Fibroblast of lung (primary cell): ENCODE data around the gene KAT14. TPM values are rescaled to one million over a fixed set of nuclear protein-coding genes. Genes with fewer than 3 reads are reported as not detected.
"Not testable (repeated sequence)": the region's sequence is repeated elsewhere in the genome, so short reads cannot be mapped to it uniquely, and the experiment has no call there.

Source experiments
- DNase-seq, 2 donors: peaks; one replicate each; pipeline versions ENCODE4 v3.0.0 to v3.0.0-alpha.2; 2010; ENCODE audit warnings: low read depth in 2 of 2
- H2AFZ ChIP-seq: 2 replicates; pipeline ENCODE4 v1.5.1; 2012; ENCODE audit warnings: low read length, control low read depth, inconsistent platforms
- H3K27ac ChIP-seq: 2 replicates; pipeline ENCODE4 v1.5.1; 2011; ENCODE audit warnings: low read length, control low read depth; ENCODE audit not compliant: insufficient read depth
- H3K27me3 ChIP-seq: 2 replicates; pipeline ENCODE4 v1.5.1; 2011; ENCODE audit warnings: mild to moderate bottlenecking, low read length; ENCODE audit not compliant: control insufficient read depth, insufficient read depth
- H3K36me3 ChIP-seq: 2 replicates; pipeline ENCODE4 v1.5.1; 2011; ENCODE audit warnings: low read length; ENCODE audit not compliant: control insufficient read depth, insufficient read depth
- H3K4me1 ChIP-seq: 2 replicates; pipeline ENCODE4 v1.5.1; 2011; ENCODE audit warnings: low read length; ENCODE audit not compliant: control insufficient read depth, insufficient read depth; ENCODE audit errors: extremely low read depth
- H3K4me2 ChIP-seq: 2 replicates; pipeline ENCODE4 v1.5.1; 2011; ENCODE audit warnings: low read length, control low read depth; ENCODE audit not compliant: insufficient read depth; ENCODE audit errors: extremely low read depth
- H3K4me3 ChIP-seq, 4 experiments: fragments of 200-600 bp in 1 of 4; sonication (generic) in 1 of 4; replicated peaks in 1 of 4; 2 replicates each; pipeline ENCODE4 v1.5.1; 2011 to 2016; ENCODE audit warnings: low read length in 4 of 4, low read depth in 3 of 4, mild to moderate bottlenecking in 3 of 4, control low read depth in 2 of 4, inconsistent platforms in 1 of 4, mixed read lengths in 1 of 4; ENCODE audit not compliant: insufficient read depth in 1 of 4; ENCODE audit errors: control extremely low read depth in 1 of 4
- H3K79me2 ChIP-seq: 2 replicates; pipeline ENCODE4 v1.5.1; 2012; ENCODE audit warnings: mild to moderate bottlenecking, low read length, inconsistent platforms; ENCODE audit not compliant: control insufficient read depth, insufficient read depth
- H3K9ac ChIP-seq: 2 replicates; pipeline ENCODE4 v1.5.1; 2011; ENCODE audit warnings: mild to moderate bottlenecking, low read length, control low read depth; ENCODE audit not compliant: insufficient read depth
- H3K9me3 ChIP-seq: 2 replicates; pipeline ENCODE4 v1.5.1; 2012; ENCODE audit warnings: low read depth, low read length; ENCODE audit not compliant: control insufficient read depth, insufficient read depth
- H4K20me1 ChIP-seq: 2 replicates; pipeline ENCODE4 v1.5.1; 2011; ENCODE audit warnings: low read length; ENCODE audit not compliant: control insufficient read depth, insufficient read depth; ENCODE audit errors: extremely low read depth
- EZH2 ChIP-seq: IDR thresholded peaks from 2 replicates; pipeline ENCODE4 v1.5.1; 2012; ENCODE audit warnings: low read length, control low read depth, mild to moderate bottlenecking; ENCODE audit errors: missing control alignments
- polyA plus RNA-seq, 2 donors: library from polyadenylated mRNA; depleted of rRNA in 1 of 2; stranded (reverse) in 1 of 2; unstranded in 1 of 2; fragments of >200 nt; gene quantifications; 2 replicates each; pipeline ENCODE4 v1.2.1, GENCODE V29; 2011 to 2012; ENCODE audit warnings: missing spikeins in 1 of 2
- total RNA-seq: library from RNA; depleted of rRNA; stranded (reverse); fragments of >200 nt; gene quantifications from 2 replicates; pipeline ENCODE4 v1.2.1, GENCODE V29; 2014
- TF ChIP-seq, protein P1 (sequence below), 2 donors: IDR thresholded peaks in 1 of 2; conservative IDR thresholded peaks in 1 of 2; 1 replicate in 1 of 2; 2 replicates in 1 of 2; pipeline ENCODE4 v1.5.1; 2011 to 2012; ENCODE audit warnings: low read length in 2 of 2, control low read depth in 1 of 2, inconsistent platforms in 1 of 2, low read depth in 1 of 2, mild to moderate bottlenecking in 1 of 2

The KAT14 gene
- total and polyA plus RNA-seq, 2 donors (not counting 1 experiment from before 2014, with no cell fraction given) = 9.8 to 17.0 TPM

DNA sequence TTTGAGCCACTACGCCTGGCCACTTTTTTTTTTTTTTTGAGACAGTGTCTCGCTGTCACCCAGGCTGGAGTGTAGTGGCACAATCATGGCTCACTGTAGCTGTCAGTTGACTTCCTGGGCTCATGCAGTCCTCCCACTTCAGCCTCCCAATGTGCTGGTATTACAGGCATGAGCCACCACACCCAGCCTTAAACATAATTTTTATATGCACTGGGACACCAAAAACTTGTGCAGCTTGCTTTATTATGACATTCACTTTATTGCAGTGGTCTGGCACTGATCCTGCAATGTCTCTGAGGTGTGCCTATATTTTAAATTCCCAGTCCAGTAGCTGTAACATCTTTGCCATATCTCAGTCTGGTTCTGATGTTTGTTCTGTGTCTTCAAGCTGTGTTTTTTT lies 34.7 kb downstream of the KAT14 start:
- DNase-seq = no peak
- H3K27ac ChIP-seq = no peak overlapping the region
- no peaks in the 10 kb centered on the region for H3K36me3 ChIP-seq
- no peaks in the 10 kb centered on the region for H3K9me3 ChIP-seq
- H3K9ac ChIP-seq = no peak overlapping the region
- H2AFZ ChIP-seq = no peak overlapping the region
- H4K20me1 ChIP-seq = no peaks in the 10 kb centered on the region
- no peak overlapping the region for H3K4me3 ChIP-seq
- no peak overlapping the region for H3K4me2 ChIP-seq
- H3K27me3 ChIP-seq = no peaks in the 10 kb centered on the region
- no peaks in the 10 kb centered on the region for H3K4me1 ChIP-seq
- no peaks in the 10 kb centered on the region for H3K79me2 ChIP-seq
- TF ChIP-seq, protein P1, sequence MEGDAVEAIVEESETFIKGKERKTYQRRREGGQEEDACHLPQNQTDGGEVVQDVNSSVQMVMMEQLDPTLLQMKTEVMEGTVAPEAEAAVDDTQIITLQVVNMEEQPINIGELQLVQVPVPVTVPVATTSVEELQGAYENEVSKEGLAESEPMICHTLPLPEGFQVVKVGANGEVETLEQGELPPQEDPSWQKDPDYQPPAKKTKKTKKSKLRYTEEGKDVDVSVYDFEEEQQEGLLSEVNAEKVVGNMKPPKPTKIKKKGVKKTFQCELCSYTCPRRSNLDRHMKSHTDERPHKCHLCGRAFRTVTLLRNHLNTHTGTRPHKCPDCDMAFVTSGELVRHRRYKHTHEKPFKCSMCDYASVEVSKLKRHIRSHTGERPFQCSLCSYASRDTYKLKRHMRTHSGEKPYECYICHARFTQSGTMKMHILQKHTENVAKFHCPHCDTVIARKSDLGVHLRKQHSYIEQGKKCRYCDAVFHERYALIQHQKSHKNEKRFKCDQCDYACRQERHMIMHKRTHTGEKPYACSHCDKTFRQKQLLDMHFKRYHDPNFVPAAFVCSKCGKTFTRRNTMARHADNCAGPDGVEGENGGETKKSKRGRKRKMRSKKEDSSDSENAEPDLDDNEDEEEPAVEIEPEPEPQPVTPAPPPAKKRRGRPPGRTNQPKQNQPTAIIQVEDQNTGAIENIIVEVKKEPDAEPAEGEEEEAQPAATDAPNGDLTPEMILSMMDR (conservative IDR thresholded peaks at IDR 0.05 in 1 of 2, IDR thresholded peaks at IDR 0.05 in 1 of 2; ENCODE audit: low read depth in 1 of 2, low read length in 2 of 2) = no peak
- TF ChIP-seq EZH2 = no peak

- no peak for TF ChIP-seq EZH2
- TF ChIP-seq, protein P1 (conservative IDR thresholded peaks at IDR 0.05 in 1 of 2, IDR thresholded peaks at IDR 0.05 in 1 of 2; ENCODE audit: low read depth in 1 of 2, low read length in 2 of 2) = no peak
- Histone ChIP-seq H3K9ac (no peak overlapping the region), H3K27me3 (no peaks in the 10 kb centered on the region), H3K9me3 (no peaks in the 10 kb centered on the region), H3K79me2 (no peaks in the 10 kb centered on the region), H4K20me1 (no peaks in the 10 kb centered on the region), H3K4me2 (no peak overlapping the region), H3K36me3 (no peaks in the 10 kb centered on the region), H3K4me1 (no peaks in the 10 kb centered on the region), H3K27ac (no peak overlapping the region), H3K4me3 (no peak overlapping the region), H2AFZ (no peak overlapping the region)
- no peak for DNase-seq
These were observed 37.4 kb downstream of the KAT14 start for GRCh38 chr20:18174906-18175683.

DNA sequence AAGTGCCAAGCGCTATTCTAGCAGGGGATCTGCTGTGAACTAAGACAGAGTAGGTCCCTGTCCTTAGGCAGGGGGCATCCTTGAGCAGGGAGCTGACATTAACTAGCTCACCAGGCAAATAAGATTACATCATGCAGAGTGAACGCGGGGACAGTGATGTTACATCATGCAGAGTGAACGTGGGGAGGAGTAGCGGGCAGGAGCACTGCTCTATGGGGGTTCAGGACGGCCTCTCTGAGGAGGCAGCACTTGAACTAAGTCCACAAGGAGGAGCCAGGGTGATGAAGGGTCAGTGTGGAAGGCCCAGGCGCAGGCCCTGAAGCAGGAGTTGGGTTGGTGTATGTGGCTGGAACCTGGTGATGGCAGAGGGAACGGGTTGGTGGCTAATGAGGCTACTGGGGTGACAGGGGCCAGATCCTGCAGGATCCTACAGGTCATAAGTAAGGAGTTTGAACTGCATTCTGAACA lies 38.7 kb downstream of the KAT14 start:
- no peak overlapping the region for H3K4me2 ChIP-seq
- H3K79me2 ChIP-seq = no peaks in the 10 kb centered on the region
- H3K27ac ChIP-seq = no peak overlapping the region
- no peaks in the 10 kb centered on the region for H3K27me3 ChIP-seq
- H3K4me3 ChIP-seq = no peak overlapping the region
- H4K20me1 ChIP-seq = no peaks in the 10 kb centered on the region
- H3K36me3 ChIP-seq = no peaks in the 10 kb centered on the region
- no peaks in the 10 kb centered on the region for H3K9me3 ChIP-seq
- H3K9ac ChIP-seq = no peak overlapping the region
- no peak for TF ChIP-seq EZH2
- TF ChIP-seq, protein P1 (conservative IDR thresholded peaks at IDR 0.05 in 1 of 2, IDR thresholded peaks at IDR 0.05 in 1 of 2; ENCODE audit: low read depth in 1 of 2, low read length in 2 of 2) = no peak
- H3K4me1 ChIP-seq = no peaks in the 10 kb centered on the region
- no peak overlapping the region for H2AFZ ChIP-seq
- DNase-seq = peak in 1 of 2 donors; percentile 2

GRCh38 chr20:18180366-18180765 lies 42.7 kb downstream of the KAT14 start:
- not testable (repeated sequence) for H4K20me1 ChIP-seq, H3K9me3 ChIP-seq, H3K27ac ChIP-seq, DNase-seq, H3K4me2 ChIP-seq, H2AFZ ChIP-seq, H3K27me3 ChIP-seq, H3K36me3 ChIP-seq, H3K9ac ChIP-seq, H3K4me1 ChIP-seq, H3K4me3 ChIP-seq, H3K79me2 ChIP-seq
